Upper lobe of right lung (tissue), 1 donor: ENCODE results near the gene SELENBP1. TPM values are rescaled to one million over a fixed set of nuclear protein-coding genes. Genes with fewer than 3 reads are reported as not detected.
A peak's percentile ranks its signal among the peaks of the same experiment; 100 is the strongest.

Experiments used
- ATAC-seq: fragments of 200-7000 bp; cut with Tn5 transposase; one replicate; pipeline ENCODE4 v1.9.1; 2020; ENCODE audit warnings: mild to moderate bottlenecking, moderate library complexity
- DNase-seq: peaks from one replicate; pipeline ENCODE4 v3.0.0-alpha.2; 2020
- H3K27ac ChIP-seq: fragments of 200-600 bp; one replicate; pipeline ENCODE4 v1.8.0; 2022
- H3K27me3 ChIP-seq: fragments of 200-600 bp; one replicate; pipeline ENCODE4 v1.8.0; 2022; ENCODE audit warnings: mild to moderate bottlenecking
- H3K36me3 ChIP-seq: fragments of 200-600 bp; one replicate; pipeline ENCODE4 v1.8.0; 2022
- H3K4me1 ChIP-seq: fragments of 200-600 bp; one replicate; pipeline ENCODE4 v1.8.0; 2022
- H3K4me3 ChIP-seq: fragments of 200-600 bp; one replicate; pipeline ENCODE4 v1.8.0; 2022; ENCODE audit warnings: mild to moderate bottlenecking
- H3K9me3 ChIP-seq: fragments of 200-600 bp; one replicate; pipeline ENCODE4 v1.8.0; 2022
- CTCF ChIP-seq: fragments of 200-600 bp; IDR thresholded peaks from one replicate; pipeline ENCODE4 v1.8.0; 2022; ENCODE audit warnings: antibody characterized with exemption
- intact Hi-C: fragments of 100-400 bp; cut with DNase I; formaldehyde crosslinking; loops from one replicate; pipeline ENCODE4 v1.11.0; 2022
- total RNA-seq: library from RNA; stranded (reverse); fragmentation: NEBNext Ultra II Directional; extraction: Animal tissue kit (Norgen Biotek cat#: 25700); gene quantifications from one replicate; pipeline ENCODE4 v1.2.1, GENCODE V29; 2021
- donor health status: DM: no; HTN: yes; CAD: no; lungs with severe emphysema.

The SELENBP1 gene
- total RNA-seq, 1 donor from 2014 or later = 321 TPM

GRCh38 chr1:151386002-151386401 is 13.5 kb upstream of the SELENBP1 start:
- no peaks in the 10 kb centered on the region for H3K27me3 ChIP-seq
- DNase-seq (no peak), ATAC-seq (no peak)
- no peaks in the 10 kb centered on the region for H3K4me1 ChIP-seq
- H3K27ac ChIP-seq = no peak overlapping the region
- H3K9me3 ChIP-seq = no peaks in the 10 kb centered on the region
- H3K36me3 ChIP-seq = no peaks in the 10 kb centered on the region
- intact Hi-C loops = no loop called here
- no peak for TF ChIP-seq CTCF
- H3K4me3 ChIP-seq = no peak overlapping the region

GRCh38 chr1:151384584-151384983 is 12.1 kb upstream of the SELENBP1 start:
- Histone ChIP-seq H3K4me3 (no peak overlapping the region), H3K27me3 (no peaks in the 10 kb centered on the region), H3K4me1 (no peaks in the 10 kb centered on the region), H3K9me3 (no peaks in the 10 kb centered on the region), H3K27ac (no peak overlapping the region), H3K36me3 (no peaks in the 10 kb centered on the region)
- ATAC-seq (no peak), DNase-seq (no peak)
- TF ChIP-seq CTCF = no peak
- intact Hi-C loops = no loop called here

GRCh38 chr1:151377150-151377884 is 4.8 kb upstream of the SELENBP1 start:
- no peak for ATAC-seq
- H3K27me3 ChIP-seq = no peaks in the 10 kb centered on the region
- no peak for DNase-seq
- H3K27ac ChIP-seq = no peak overlapping the region
- H3K9me3 ChIP-seq = no peaks in the 10 kb centered on the region
- no peak overlapping the region for H3K4me3 ChIP-seq
- TF ChIP-seq CTCF = no peak
- intact Hi-C loops = no loop called here
- H3K36me3 ChIP-seq = no peaks in the 10 kb centered on the region
- H3K4me1 ChIP-seq = no peaks in the 10 kb centered on the region

GRCh38 chr1:151373196-151373595 is 691 bp upstream of the SELENBP1 start:
- intact Hi-C loops = no loop called here
- Histone ChIP-seq H3K4me1 (peaks cover 23% of the 10 kb centered on the region), H3K9me3 (no peaks in the 10 kb centered on the region), H3K27ac (no peak overlapping the region), H3K27me3 (no peaks in the 10 kb centered on the region), H3K4me3 (no peak overlapping the region), H3K36me3 (peaks cover 4% of the 10 kb centered on the region)
- ATAC-seq (no peak), DNase-seq (no peak)
- no peak for TF ChIP-seq CTCF

- DNase-seq (peak; percentile 90), ATAC-seq (peak; percentile 84)
- no peak for TF ChIP-seq CTCF
- Histone ChIP-seq H3K27ac (peak overlapping the region; percentile 82), H3K9me3 (no peaks in the 10 kb centered on the region), H3K27me3 (no peaks in the 10 kb centered on the region), H3K4me1 (peaks cover 31% of the 10 kb centered on the region), H3K36me3 (peaks cover 19% of the 10 kb centered on the region), H3K4me3 (peak overlapping the region; percentile 61)
- intact Hi-C loops = no loop called here
Observed at GRCh38 chr1:151371370-151372057, 991 bp downstream of the SELENBP1 start.
